ENCODE data around the gene ASCC2. TPM values are rescaled to one million over a fixed set of nuclear protein-coding genes. Genes with fewer than 3 reads are reported as not detected.

The ASCC2 gene
- total RNA-seq, 4 donors from 2014 or later = 30.2 to 53.2 (median 45.8) TPM

DNA sequence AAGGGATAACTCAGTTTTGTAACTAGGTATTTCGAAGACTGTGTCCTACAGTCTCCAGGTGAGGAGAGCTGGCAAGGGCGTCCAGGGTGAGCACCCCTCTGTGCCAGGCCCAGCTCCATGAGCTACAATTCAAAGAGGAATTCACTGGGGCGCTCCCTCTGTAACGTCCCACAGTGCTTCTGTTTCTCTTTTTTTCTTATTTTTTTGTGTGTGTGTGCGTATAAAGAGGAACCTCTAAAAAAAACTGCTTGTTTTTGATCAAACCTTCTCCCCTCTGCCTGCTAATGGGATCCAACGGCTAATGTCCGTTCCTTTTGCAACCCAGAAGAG lies 17.1 kb downstream of the ASCC2 start:
- WGBS, 2 donors = 51 to 62% methylated on average over 7 of the region's 7 CpGs
- TF ChIP-seq POLR2A (IDR thresholded peaks at IDR 0.05) (no peak), CTCF (IDR thresholded peaks at IDR 0.05) (no peak)
- no peak overlapping the region for H3K4me3 ChIP-seq (ENCODE audit: low read depth, poor library complexity, severe bottlenecking)
- no peak for DNase-seq (ENCODE audit: low spot score in 2 of 2)
- intact Hi-C loops (cut with DNase I; ENCODE audit: low total_unique reads) = no loop called here

DNA sequence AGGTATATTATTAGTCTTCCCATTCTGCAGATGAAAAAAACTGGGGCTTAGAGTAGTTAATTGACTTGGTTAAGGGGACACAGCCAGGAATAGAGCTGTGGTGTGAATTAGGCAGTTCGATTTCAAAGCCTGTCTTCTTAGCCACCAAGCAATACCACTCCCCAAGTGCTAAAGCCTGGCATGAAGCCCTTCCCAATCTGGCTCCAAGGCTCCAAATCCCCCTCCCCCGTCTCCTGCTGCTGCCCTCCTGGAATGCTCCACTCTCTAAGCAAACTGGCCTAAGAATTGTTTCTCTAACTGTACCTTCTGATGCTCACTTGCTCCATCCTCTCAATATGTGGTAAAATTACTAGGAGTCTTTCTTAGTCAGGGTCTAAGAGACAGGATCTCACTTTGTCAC lies 18.6 kb downstream of the ASCC2 start:
- no peak for DNase-seq (ENCODE audit: low spot score in 2 of 2)
- no peak overlapping the region for H3K4me3 ChIP-seq (ENCODE audit: low read depth, poor library complexity, severe bottlenecking)
- intact Hi-C loops (cut with DNase I; ENCODE audit: low total_unique reads) = no loop called here
- TF ChIP-seq CTCF (IDR thresholded peaks at IDR 0.05) = no peak
- TF ChIP-seq POLR2A (IDR thresholded peaks at IDR 0.05) = no peak
- 91 to 92% methylated on average over 2 of the region's 2 CpGs for WGBS, 2 donors

DNA sequence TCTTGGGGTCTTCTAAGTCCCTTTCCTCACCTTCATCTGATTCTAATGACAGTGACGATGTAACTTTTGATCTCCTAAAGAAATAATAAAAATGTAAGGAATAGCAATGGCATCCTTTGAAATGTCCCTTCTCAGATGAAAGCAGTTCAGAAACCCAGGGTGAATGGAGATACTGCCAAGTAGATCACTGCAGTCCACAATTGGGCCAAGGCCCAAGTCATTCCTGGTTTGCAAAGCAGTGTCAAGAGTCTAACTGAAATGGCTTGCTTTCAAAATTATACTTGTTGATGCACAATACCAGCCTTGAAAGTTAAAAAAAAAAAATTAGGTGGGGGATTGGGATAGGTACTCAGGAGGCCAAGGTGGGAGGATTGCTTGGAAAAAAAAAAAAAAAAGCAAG lies 20.4 kb downstream of the ASCC2 start:
- 86 to 94% methylated on average over 1 of the region's 1 CpG for WGBS, 2 donors
- intact Hi-C loops (cut with DNase I; ENCODE audit: low total_unique reads) = no loop called here
- DNase-seq (ENCODE audit: low spot score in 2 of 2) = no peak

DNA sequence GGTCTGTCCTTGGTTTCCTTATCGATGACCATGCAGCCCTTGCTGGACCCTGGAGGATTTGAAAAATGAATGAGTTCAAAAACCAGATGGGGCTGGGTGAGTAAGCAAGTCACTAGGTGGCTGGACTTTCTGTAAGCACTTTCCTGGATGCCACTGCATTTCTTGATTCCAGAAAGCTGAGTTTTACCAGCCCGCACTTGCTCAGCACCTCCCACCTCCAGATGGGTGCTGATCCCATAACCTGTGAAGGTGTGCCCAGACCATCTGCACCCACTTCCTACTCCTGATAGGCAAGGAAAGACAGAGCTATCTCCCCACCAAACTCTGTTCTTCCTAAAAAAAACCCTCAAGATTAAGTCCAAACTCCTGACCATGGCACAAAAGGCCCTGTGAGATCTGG lies 21.1 kb downstream of the ASCC2 start:
- H3K4me3 ChIP-seq (ENCODE audit: low read depth, poor library complexity, severe bottlenecking) = no peak overlapping the region
- no peak for DNase-seq (ENCODE audit: low spot score in 2 of 2)
- WGBS, 2 donors = 50 to 56% methylated on average over 2 of the region's 2 CpGs
- TF ChIP-seq POLR2A (IDR thresholded peaks at IDR 0.05) (no peak), CTCF (IDR thresholded peaks at IDR 0.05) (no peak)
- intact Hi-C loops (cut with DNase I; ENCODE audit: low total_unique reads) = no loop called here

More for the DNA sequence above, 20.4 kb downstream of the ASCC2 start:
- no peak overlapping the region for H3K4me3 ChIP-seq (ENCODE audit: low read depth, poor library complexity, severe bottlenecking)
- no peak for TF ChIP-seq POLR2A (IDR thresholded peaks at IDR 0.05)
- no peak for TF ChIP-seq CTCF (IDR thresholded peaks at IDR 0.05)

DNA sequence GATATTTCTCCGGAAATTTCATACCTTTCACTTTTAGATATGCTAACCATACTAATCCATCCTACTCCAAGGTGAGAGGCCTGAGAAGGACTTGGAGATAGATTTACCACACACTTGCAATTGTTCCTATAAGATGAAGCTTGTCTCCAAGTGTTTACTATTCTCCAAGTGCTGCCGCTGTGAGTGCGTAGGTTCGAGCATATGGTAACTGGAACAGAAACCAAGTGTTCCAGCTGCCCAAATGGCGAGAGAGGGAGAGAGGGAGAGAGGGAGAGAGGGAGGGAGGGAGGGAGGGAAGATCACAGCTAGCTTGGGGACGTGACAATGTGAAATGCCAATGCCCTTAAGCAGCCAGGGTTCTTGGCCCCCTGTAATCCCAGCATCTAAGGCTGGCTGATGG lies 21.5 kb downstream of the ASCC2 start:
- 38 to 48% methylated on average over 6 of the region's 6 CpGs for WGBS, 2 donors
- no peak for DNase-seq (ENCODE audit: low spot score in 2 of 2)
- H3K4me3 ChIP-seq (ENCODE audit: low read depth, poor library complexity, severe bottlenecking) = no peak overlapping the region
- intact Hi-C loops (cut with DNase I; ENCODE audit: low total_unique reads) = no loop called here
- no peak for TF ChIP-seq CTCF (IDR thresholded peaks at IDR 0.05)
- no peak for TF ChIP-seq POLR2A (IDR thresholded peaks at IDR 0.05)

DNA sequence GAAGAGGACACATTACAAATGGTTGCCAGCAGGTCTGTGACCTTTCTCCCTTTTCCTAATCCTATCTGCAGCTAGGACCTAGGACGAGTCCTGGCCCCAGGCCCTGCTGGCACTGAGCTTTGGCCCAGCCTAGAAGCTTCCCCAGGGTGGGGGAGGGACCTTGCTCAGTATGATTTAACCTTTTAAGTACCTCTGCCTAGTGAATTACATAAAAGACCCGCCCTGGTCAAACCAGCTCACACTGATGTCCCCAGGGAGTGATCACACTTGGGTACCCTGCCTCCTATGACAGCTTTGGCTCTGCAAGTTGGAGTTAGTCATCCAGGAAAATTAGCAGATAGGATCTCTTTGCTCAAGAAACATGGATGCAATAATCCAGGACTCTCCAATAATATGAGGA lies 21.9 kb downstream of the ASCC2 start:
- 22 to 37% methylated on average over 2 of the region's 2 CpGs for WGBS, 2 donors
- no peak overlapping the region for H3K4me3 ChIP-seq (ENCODE audit: low read depth, poor library complexity, severe bottlenecking)
- no peak for TF ChIP-seq POLR2A (IDR thresholded peaks at IDR 0.05)
- no peak for TF ChIP-seq CTCF (IDR thresholded peaks at IDR 0.05)
- intact Hi-C loops (cut with DNase I; ENCODE audit: low total_unique reads) = no loop called here
- DNase-seq (ENCODE audit: low spot score in 2 of 2) = no peak
